ENCODE data around the gene ADGRA3.

ADGRA3 gene, protein sequence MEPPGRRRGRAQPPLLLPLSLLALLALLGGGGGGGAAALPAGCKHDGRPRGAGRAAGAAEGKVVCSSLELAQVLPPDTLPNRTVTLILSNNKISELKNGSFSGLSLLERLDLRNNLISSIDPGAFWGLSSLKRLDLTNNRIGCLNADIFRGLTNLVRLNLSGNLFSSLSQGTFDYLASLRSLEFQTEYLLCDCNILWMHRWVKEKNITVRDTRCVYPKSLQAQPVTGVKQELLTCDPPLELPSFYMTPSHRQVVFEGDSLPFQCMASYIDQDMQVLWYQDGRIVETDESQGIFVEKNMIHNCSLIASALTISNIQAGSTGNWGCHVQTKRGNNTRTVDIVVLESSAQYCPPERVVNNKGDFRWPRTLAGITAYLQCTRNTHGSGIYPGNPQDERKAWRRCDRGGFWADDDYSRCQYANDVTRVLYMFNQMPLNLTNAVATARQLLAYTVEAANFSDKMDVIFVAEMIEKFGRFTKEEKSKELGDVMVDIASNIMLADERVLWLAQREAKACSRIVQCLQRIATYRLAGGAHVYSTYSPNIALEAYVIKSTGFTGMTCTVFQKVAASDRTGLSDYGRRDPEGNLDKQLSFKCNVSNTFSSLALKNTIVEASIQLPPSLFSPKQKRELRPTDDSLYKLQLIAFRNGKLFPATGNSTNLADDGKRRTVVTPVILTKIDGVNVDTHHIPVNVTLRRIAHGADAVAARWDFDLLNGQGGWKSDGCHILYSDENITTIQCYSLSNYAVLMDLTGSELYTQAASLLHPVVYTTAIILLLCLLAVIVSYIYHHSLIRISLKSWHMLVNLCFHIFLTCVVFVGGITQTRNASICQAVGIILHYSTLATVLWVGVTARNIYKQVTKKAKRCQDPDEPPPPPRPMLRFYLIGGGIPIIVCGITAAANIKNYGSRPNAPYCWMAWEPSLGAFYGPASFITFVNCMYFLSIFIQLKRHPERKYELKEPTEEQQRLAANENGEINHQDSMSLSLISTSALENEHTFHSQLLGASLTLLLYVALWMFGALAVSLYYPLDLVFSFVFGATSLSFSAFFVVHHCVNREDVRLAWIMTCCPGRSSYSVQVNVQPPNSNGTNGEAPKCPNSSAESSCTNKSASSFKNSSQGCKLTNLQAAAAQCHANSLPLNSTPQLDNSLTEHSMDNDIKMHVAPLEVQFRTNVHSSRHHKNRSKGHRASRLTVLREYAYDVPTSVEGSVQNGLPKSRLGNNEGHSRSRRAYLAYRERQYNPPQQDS (N-terminal part only)

DNA sequence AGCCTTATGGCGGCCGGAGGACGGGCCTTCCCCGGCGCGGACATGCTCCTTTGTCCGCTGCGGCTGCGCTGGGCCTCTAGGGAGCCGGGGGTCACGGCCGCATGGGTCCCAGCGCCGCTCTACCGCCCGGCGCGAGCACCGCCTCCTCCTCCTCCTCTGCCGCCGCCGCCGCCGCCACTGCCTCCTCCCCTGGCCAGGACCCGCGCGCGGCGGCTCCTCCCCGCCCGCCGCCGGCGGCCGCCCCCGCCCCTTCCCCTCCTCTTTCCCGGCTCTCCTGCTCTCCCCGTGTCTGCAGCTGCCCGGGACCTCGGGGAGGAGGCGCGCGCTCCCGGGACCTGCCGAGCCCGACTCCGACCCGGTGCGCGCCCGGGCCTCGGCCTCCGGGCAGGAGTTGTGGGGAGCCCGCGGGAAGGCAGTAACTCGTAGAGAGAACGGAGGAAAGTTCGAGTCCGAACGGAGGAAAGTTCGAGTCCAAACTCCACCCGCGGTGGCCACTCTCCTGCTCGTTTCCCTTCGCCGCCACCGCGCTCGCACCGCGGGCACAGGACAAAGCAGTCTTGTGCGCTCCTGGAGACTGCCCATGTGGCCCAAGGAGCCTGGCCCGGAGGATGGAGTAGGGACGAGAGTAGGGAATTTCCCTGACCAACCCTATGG, at the start of gene ADGRA3:
Gene ADGRA3, minus strand, starts transcription at position 179 of the 654 bp plus-strand sequence. CDS start 282 bp downstream, outside the sequence.
- DNase-seq (ENCODE audit: low spot score) = peak; percentile 68
- POLR2A ChIA-PET (ENCODE audit: low non-redundant PET) = interaction anchor here (1.8 kb wide), 1 partner anchor 14 kb away, joined by 5 read pairs; no protein-coding TSS in a partner anchor
- CTCF ChIA-PET = no interaction called here
- TF ChIP-seq, protein P1, sequence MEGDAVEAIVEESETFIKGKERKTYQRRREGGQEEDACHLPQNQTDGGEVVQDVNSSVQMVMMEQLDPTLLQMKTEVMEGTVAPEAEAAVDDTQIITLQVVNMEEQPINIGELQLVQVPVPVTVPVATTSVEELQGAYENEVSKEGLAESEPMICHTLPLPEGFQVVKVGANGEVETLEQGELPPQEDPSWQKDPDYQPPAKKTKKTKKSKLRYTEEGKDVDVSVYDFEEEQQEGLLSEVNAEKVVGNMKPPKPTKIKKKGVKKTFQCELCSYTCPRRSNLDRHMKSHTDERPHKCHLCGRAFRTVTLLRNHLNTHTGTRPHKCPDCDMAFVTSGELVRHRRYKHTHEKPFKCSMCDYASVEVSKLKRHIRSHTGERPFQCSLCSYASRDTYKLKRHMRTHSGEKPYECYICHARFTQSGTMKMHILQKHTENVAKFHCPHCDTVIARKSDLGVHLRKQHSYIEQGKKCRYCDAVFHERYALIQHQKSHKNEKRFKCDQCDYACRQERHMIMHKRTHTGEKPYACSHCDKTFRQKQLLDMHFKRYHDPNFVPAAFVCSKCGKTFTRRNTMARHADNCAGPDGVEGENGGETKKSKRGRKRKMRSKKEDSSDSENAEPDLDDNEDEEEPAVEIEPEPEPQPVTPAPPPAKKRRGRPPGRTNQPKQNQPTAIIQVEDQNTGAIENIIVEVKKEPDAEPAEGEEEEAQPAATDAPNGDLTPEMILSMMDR (conservative IDR thresholded peaks at IDR 0.05; ENCODE audit: low read depth) = no peak
- H3K27ac ChIP-seq = peak within 1 kb of the TSS; percentile 92

DNA sequence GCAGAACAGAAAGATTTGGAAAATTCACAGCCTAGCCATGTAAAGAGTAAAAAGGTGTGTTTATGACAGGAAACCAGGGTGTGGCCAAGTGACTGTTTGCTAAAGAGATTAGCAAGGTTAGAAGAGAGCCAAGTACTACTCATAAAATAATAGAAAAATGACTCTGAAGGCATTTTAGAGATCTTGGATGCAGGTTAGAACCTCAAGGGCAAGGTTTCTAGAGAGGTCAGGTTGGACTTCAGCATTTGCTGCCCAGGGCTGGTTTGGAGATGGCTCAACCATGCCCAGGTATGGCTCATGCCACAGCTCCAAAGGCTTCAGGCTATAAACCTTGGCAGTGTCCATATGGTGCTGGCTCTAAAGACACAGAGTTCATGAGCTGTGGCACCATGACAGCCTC, 40.6 kb upstream of the ADGRA3 start:
- ChIA-PET CTCF (no interaction called here), POLR2A (ENCODE audit: low non-redundant PET) (no interaction called here)
- no peak for DNase-seq (ENCODE audit: low spot score)
- TF ChIP-seq, protein P1 (conservative IDR thresholded peaks at IDR 0.05; ENCODE audit: low read depth) = no peak
- H3K27ac ChIP-seq = no peak overlapping the region

DNA sequence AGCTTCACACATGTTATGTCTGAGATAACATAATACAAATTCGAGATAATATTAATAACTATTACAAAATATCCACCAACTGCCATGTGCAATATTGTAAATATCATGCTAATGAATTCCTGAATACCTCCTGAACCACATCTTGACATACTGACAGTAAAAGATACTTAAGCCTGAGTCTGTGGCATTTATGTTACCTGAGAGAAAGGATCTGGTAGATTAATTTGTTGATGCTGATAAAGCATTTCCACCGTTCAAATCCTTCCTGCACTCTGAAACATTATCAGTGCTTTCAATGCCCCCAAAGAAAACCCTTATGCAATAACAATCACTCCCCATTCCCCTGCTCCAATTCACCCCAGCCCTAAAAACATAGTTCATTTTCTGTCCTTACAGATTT, 38.8 kb upstream of the ADGRA3 start:
- ChIA-PET POLR2A (ENCODE audit: low non-redundant PET) (no interaction called here), CTCF (no interaction called here)
- H3K27ac ChIP-seq = no peak overlapping the region
- no peak for DNase-seq (ENCODE audit: low spot score)
- TF ChIP-seq, protein P1 (conservative IDR thresholded peaks at IDR 0.05; ENCODE audit: low read depth) = no peak

DNA sequence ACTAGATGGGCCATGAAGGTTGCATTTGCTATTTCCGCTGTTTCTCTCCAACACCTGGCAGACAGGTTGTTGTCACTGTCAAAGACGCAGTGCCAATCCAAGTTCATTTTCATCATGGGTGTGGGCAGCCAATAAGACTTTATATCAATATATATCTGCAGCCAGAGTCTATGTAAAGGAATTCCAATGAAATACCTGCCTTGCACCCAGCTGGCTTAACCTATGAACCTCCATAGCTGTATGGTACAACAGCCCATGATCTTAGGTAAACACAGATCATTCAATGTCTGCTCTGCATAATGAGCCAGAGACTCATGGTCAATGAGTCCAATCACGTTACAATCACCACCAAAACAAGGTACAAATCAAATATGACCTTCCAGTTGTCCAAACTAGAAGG, 37.7 kb upstream of the ADGRA3 start:
- CTCF ChIA-PET = no interaction called here
- POLR2A ChIA-PET (ENCODE audit: low non-redundant PET) = no interaction called here
- TF ChIP-seq, protein P1 (conservative IDR thresholded peaks at IDR 0.05; ENCODE audit: low read depth) = no peak
- no peak overlapping the region for H3K27ac ChIP-seq
- DNase-seq (ENCODE audit: low spot score) = no peak

DNA sequence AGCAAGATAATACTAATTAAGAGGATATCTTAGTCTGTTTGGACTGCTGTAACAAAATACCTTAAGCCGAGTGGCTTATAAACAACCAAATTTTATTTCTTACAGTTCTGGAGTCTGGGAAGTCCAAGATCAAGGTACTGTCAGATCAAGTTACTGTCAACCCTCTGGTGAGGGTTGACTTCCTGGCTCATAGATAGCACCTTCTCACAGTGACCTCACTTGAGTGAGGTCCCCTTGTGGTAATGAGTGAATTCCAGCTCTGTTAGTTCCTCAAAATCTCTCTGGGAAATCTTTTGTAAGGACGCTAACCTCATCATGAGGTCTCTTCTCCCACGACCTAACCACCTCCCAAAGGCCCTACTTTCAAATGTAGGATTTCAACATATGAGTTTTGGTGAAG, 36.9 kb upstream of the ADGRA3 start:
- TF ChIP-seq, protein P1 (conservative IDR thresholded peaks at IDR 0.05; ENCODE audit: low read depth) = no peak
- CTCF ChIA-PET = no interaction called here
- POLR2A ChIA-PET (ENCODE audit: low non-redundant PET) = no interaction called here
- no peak for DNase-seq (ENCODE audit: low spot score)
- H3K27ac ChIP-seq = no peak overlapping the region

All from RWPE1 (cell line).